ENCODE measurements around the gene DHX8. TPM values are rescaled to one million over a fixed set of nuclear protein-coding genes. Genes with fewer than 3 reads are reported as not detected.

DHX8 gene
- 33.0 and 38.9 TPM in 2 replicates for total RNA-seq

GRCh38 chr17:43483674-43484551 lies at the start of gene DHX8:
Gene DHX8 (plus strand): TSS chr17:43483975. CDS start chr17:43484038, 63 bp downstream.

GRCh38 chr17:43546319-43547188 lies 62.8 kb downstream of the DHX8 start, which contains the start of gene ETV4:
Gene ETV4 (minus strand): TSS chr17:43546340. CDS start chr17:43545617, 723 bp downstream.

Other genes starting within 250 kb of the DHX8 start
- gene RNU2-1, start 250.0 kb upstream of the DHX8 start, total RNA-seq: not detected in 2 replicates
- 10.4 and 11.2 TPM in 2 replicates for gene ARL4D, start 85.0 kb upstream of the DHX8 start, total RNA-seq
- 0.59 and 4.9 TPM in 2 replicates for gene ETV4, start 62.4 kb downstream of the DHX8 start, total RNA-seq
- gene MEOX1, start 177.9 kb downstream of the DHX8 start, total RNA-seq: not detected in 2 replicates

Measured in smooth muscle cell of the umbilical artery (primary cell).